GM13976 (cell line): ENCODE results near the gene DSCAM.

ENCODE experiments used
- DNase-seq: peaks from one replicate; pipeline ENCODE4 v3.0.0; 2012; ENCODE audit warnings: low spot score
- CTCF ChIP-seq: IDR thresholded peaks from 2 replicates; pipeline ENCODE4 v1.5.1; 2012; ENCODE audit warnings: borderline replicate concordance, mild to moderate bottlenecking; ENCODE audit not compliant: insufficient read depth; ENCODE audit errors: extremely low read depth, missing control alignments, control extremely low read depth
- in situ Hi-C: fragments of 300-500 bp; cut with MboI; formaldehyde crosslinking; loops from one replicate; pipeline ENCODE4 v1.12.0; 2022; ENCODE audit warnings: low sequenced_read_pairs, mixed read lengths, inconsistent platforms; ENCODE audit not compliant: unreplicated experiment

The DSCAM gene

GRCh38 chr21:40555021-40555528, 291.9 kb downstream of the DSCAM start:
- in situ Hi-C loops: no loop called here
- no peak for TF ChIP-seq CTCF
- DNase-seq: no peak

- in situ Hi-C loops: no loop called here
- no peak for DNase-seq
- no peak for TF ChIP-seq CTCF
These were observed 293.2 kb downstream of the DSCAM start for GRCh38 chr21:40553781-40554180.

GRCh38 chr21:40547906-40548513, 298.9 kb downstream of the DSCAM start:
- no peak for DNase-seq

GRCh38 chr21:40546647-40547046, 300.3 kb downstream of the DSCAM start:
- in situ Hi-C loops: no loop called here
- no peak for DNase-seq
- TF ChIP-seq CTCF: no peak

More at GRCh38 chr21:40547906-40548513, 298.9 kb downstream of the DSCAM start:
- TF ChIP-seq CTCF: no peak
- in situ Hi-C loops: no loop called here

GRCh38 chr21:40540216-40540615, 306.7 kb downstream of the DSCAM start:
- in situ Hi-C loops: no loop called here
- DNase-seq: no peak
- no peak for TF ChIP-seq CTCF

- no peak for DNase-seq
- no peak for TF ChIP-seq CTCF
- in situ Hi-C loops: no loop called here
These were observed 312.1 kb downstream of the DSCAM start for GRCh38 chr21:40534886-40535285.

- TF ChIP-seq CTCF: no peak
- in situ Hi-C loops: no loop called here
- DNase-seq: no peak
These were observed 315.4 kb downstream of the DSCAM start for GRCh38 chr21:40531431-40532110.
